ENCODE measurements around the gene CADM1.

DNA sequence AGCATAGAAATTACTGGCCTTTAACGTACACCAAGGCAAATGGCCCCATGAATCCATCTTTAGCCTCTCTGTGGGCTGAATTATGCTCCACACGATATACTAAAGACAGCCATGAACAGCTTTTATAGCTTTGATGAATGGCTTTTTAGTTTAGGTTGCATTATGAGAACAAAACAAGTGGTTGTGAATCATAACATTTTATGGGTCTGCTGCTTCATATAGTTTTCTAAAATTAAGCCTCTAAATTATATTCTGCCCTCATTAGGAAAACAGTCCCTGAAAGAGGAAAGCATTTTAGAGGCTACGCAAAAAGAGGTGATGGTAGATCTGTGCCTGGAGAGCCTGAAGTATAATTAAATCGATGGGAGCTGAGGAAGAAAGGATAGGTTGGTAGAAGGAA lies 221.3 kb downstream of the CADM1 start:
- TF ChIP-seq POLR2A (IDR thresholded peaks at IDR 0.05): no peak
- no peak for TF ChIP-seq CTCF (IDR thresholded peaks at IDR 0.05)
